HEK293 (cell line): ENCODE measurements around the gene THSD4.

Source experiments
- CTCF ChIA-PET: fragments of 350-600 bp; formaldehyde crosslinking; extraction: SDS; loops from one replicate; lab custom pipeline; 2021; ENCODE audit warnings: antibody characterized with exemption; lab: Yijun Ruan, JAX
- POLR2A ChIA-PET: fragments of 300-600 bp; formaldehyde crosslinking; extraction: SDS; loops from one replicate; lab custom pipeline; 2020; ENCODE audit warnings: antibody characterized with exemption, inconsistent platforms; lab: Yijun Ruan, JAX
- H3K27ac ChIP-seq: fragments of 200-500 bp; sonication (Bioruptor generic); 2 replicates; pipeline ENCODE4 v1.5.1; 2014; ENCODE audit warnings: low read depth, low read length, control low read depth, inconsistent platforms; ENCODE audit errors: extremely low read depth
- H3K36me3 ChIP-seq, 2 experiments: fragments of 200-500 bp in 1 of 2; sonication (Bioruptor generic) in 1 of 2; 1 replicate in 1 of 2; 2 replicates in 1 of 2; pipeline ENCODE4 v1.5.1; 2014 to 2017; ENCODE audit warnings: inconsistent platforms in 2 of 2, low read length in 2 of 2; ENCODE audit not compliant: control insufficient read depth in 2 of 2, insufficient read depth in 1 of 2
- H3K4me1 ChIP-seq: fragments of 200-500 bp; sonication (Bioruptor generic); 2 replicates; pipeline ENCODE4 v1.5.1; 2014; ENCODE audit warnings: mild to moderate bottlenecking, low read length, inconsistent platforms; ENCODE audit not compliant: control insufficient read depth, insufficient read depth
- H3K4me3 ChIP-seq: 2 replicates; pipeline ENCODE4 v1.5.1; 2011; ENCODE audit warnings: low read depth, mild to moderate bottlenecking, control low read depth, low read length, moderate library complexity
- H3K9me3 ChIP-seq: fragments of 200-500 bp; sonication (Bioruptor generic); 2 replicates; pipeline ENCODE4 v1.5.1; 2014; ENCODE audit warnings: low read depth, low read length, inconsistent platforms; ENCODE audit not compliant: control insufficient read depth, insufficient read depth
- EGR2 ChIP-seq: fragments of 450-650 bp; formaldehyde crosslinking; IDR thresholded peaks from 2 replicates; pipeline ENCODE4 v1.5.1; 2016; ENCODE audit warnings: low read depth, missing biosample characterization, missing genetic modification characterization
- MZF1 ChIP-seq: fragments of 450-650 bp; formaldehyde crosslinking; IDR thresholded peaks from 2 replicates; pipeline ENCODE4 v1.5.1; 2017; ENCODE audit warnings: missing biosample characterization, missing genetic modification characterization, borderline replicate concordance
- SCRT1 ChIP-seq: fragments of 450-650 bp; formaldehyde crosslinking; IDR thresholded peaks from 2 replicates; pipeline ENCODE4 v1.5.1; 2016; ENCODE audit warnings: missing biosample characterization, missing genetic modification characterization, borderline replicate concordance
- YY1 ChIP-seq: fragments of 450-650 bp; formaldehyde crosslinking; IDR thresholded peaks from 2 replicates; pipeline ENCODE4 v1.5.1; 2018; ENCODE audit warnings: missing biosample characterization, missing genetic modification characterization
- ZIC2 ChIP-seq: fragments of 450-650 bp; formaldehyde crosslinking; IDR thresholded peaks from 2 replicates; pipeline ENCODE4 v1.5.1; 2016; ENCODE audit warnings: missing biosample characterization, missing genetic modification characterization
- ZNF121 ChIP-seq: fragments of 450-650 bp; formaldehyde crosslinking; IDR thresholded peaks from 2 replicates; pipeline ENCODE4 v1.5.1; 2016; ENCODE audit warnings: missing biosample characterization, missing genetic modification characterization
- ZNF174 ChIP-seq: fragments of 450-650 bp; formaldehyde crosslinking; IDR thresholded peaks from 2 replicates; pipeline ENCODE4 v1.5.0; 2017; ENCODE audit warnings: missing biosample characterization, mild to moderate bottlenecking, missing genetic modification characterization
- ZNF202 ChIP-seq: fragments of 450-650 bp; formaldehyde crosslinking; IDR thresholded peaks from 2 replicates; pipeline ENCODE4 v1.5.1; 2016; ENCODE audit warnings: missing biosample characterization, missing genetic modification characterization, borderline replicate concordance
- ZNF394 ChIP-seq: fragments of 450-650 bp; formaldehyde crosslinking; IDR thresholded peaks from 2 replicates; pipeline ENCODE4 v1.5.1; 2016; ENCODE audit warnings: missing biosample characterization, missing genetic modification characterization, mild to moderate bottlenecking, moderate library complexity, borderline replicate concordance
- ZNF529 ChIP-seq: fragments of 450-650 bp; formaldehyde crosslinking; IDR thresholded peaks from 2 replicates; pipeline ENCODE4 v1.5.1; 2017; ENCODE audit warnings: missing genetic modification characterization, missing biosample characterization; ENCODE audit not compliant: insufficient replicate concordance
- ZNF624 ChIP-seq: fragments of 450-650 bp; formaldehyde crosslinking; IDR thresholded peaks from 2 replicates; pipeline ENCODE4 v1.5.1; 2017; ENCODE audit warnings: missing biosample characterization, missing genetic modification characterization
- ZNF701 ChIP-seq: fragments of 450-650 bp; formaldehyde crosslinking; IDR thresholded peaks from 2 replicates; pipeline ENCODE4 v1.5.1; 2016; ENCODE audit warnings: missing biosample characterization, missing genetic modification characterization
- ZNF830 ChIP-seq: fragments of 450-650 bp; IDR thresholded peaks from 2 replicates; pipeline ENCODE4 v1.5.0; 2018; ENCODE audit warnings: missing biosample characterization, missing genetic modification characterization, low read depth, mild to moderate bottlenecking, moderate library complexity
- TF ChIP-seq, protein P1 (sequence below): IDR thresholded peaks from 2 replicates; pipeline ENCODE4 v1.6.1; 2011; ENCODE audit warnings: mild to moderate bottlenecking, low read depth, low read length, borderline replicate concordance
- TF ChIP-seq, protein P2 (sequence below): fragments of 450-650 bp; formaldehyde crosslinking; IDR thresholded peaks from 2 replicates; pipeline ENCODE4 v1.5.1; 2016; ENCODE audit warnings: missing biosample characterization, missing genetic modification characterization
- TF ChIP-seq, protein P3 (sequence below): fragments of 450-650 bp; formaldehyde crosslinking; IDR thresholded peaks from 2 replicates; pipeline ENCODE4 v1.5.1; 2016; ENCODE audit warnings: missing biosample characterization, missing genetic modification characterization
- TF ChIP-seq, protein P4 (sequence below): fragments of 450-650 bp; formaldehyde crosslinking; IDR thresholded peaks from 2 replicates; pipeline ENCODE4 v1.5.1; 2016; ENCODE audit warnings: missing biosample characterization, missing genetic modification characterization, borderline replicate concordance

Gene THSD4

DNA sequence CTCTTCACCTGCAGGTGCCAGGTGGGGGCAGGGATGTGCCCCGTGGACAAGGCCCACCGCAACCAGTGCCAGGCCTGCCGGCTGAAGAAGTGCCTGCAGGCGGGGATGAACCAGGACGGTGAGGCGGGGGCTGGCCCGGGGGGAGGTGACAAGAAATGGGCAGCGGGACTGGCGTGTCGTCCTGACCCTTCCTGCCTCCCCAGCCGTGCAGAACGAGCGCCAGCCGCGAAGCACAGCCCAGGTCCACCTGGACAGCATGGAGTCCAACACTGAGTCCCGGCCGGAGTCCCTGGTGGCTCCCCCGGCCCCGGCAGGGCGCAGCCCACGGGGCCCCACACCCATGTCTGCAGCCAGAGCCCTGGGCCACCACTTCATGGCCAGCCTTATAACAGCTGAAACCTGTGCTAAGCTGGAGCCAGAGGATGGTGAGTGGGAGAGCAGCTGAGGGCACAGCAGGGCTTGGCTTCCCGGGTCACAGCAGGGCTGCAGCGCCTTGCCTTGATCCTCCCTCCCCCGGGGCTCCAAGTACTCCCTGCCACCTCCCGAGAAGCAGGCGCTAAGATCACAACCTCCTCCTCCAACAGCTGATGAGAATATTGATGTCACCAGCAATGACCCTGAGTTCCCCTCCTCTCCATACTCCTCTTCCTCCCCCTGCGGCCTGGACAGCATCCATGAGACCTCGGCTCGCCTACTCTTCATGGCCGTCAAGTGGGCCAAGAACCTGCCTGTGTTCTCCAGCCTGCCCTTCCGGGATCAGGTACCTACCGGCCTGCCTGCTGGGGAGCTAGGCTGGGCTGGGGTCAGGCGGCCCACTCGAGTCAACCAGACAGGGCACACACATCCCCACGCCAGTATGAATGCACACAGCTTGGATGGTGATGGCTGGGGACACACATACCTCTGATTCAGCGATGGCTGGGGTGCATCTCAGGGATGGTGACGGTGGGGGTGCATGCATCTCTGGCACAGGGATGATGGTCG is 696.8 kb downstream of the THSD4 start:
- H3K4me1 ChIP-seq, result peaks cover 3% of the 10 kb centered on the region
- no peak overlapping the region for H3K27ac ChIP-seq
- TF ChIP-seq ZNF529 (tag by site-specific recombination), result no peak
- TF ChIP-seq, protein P1, sequence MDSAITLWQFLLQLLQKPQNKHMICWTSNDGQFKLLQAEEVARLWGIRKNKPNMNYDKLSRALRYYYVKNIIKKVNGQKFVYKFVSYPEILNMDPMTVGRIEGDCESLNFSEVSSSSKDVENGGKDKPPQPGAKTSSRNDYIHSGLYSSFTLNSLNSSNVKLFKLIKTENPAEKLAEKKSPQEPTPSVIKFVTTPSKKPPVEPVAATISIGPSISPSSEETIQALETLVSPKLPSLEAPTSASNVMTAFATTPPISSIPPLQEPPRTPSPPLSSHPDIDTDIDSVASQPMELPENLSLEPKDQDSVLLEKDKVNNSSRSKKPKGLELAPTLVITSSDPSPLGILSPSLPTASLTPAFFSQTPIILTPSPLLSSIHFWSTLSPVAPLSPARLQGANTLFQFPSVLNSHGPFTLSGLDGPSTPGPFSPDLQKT, result no peak
- TF ChIP-seq ZIC2 (tag by site-specific recombination), result peak; percentile 93
- no peak for TF ChIP-seq ZNF830 (tag by site-specific recombination)
- no peak for TF ChIP-seq ZNF202 (tag by site-specific recombination)
- no peak for TF ChIP-seq ZNF174 (tag by site-specific recombination)
- peak; percentile 74 for TF ChIP-seq EGR2 (tag by site-specific recombination)
- no peak for TF ChIP-seq SCRT1 (tag by site-specific recombination)
- no peak for TF ChIP-seq ZNF701 (tag by site-specific recombination)
- no peak for TF ChIP-seq ZNF121 (tag by site-specific recombination)
- TF ChIP-seq, protein P2, sequence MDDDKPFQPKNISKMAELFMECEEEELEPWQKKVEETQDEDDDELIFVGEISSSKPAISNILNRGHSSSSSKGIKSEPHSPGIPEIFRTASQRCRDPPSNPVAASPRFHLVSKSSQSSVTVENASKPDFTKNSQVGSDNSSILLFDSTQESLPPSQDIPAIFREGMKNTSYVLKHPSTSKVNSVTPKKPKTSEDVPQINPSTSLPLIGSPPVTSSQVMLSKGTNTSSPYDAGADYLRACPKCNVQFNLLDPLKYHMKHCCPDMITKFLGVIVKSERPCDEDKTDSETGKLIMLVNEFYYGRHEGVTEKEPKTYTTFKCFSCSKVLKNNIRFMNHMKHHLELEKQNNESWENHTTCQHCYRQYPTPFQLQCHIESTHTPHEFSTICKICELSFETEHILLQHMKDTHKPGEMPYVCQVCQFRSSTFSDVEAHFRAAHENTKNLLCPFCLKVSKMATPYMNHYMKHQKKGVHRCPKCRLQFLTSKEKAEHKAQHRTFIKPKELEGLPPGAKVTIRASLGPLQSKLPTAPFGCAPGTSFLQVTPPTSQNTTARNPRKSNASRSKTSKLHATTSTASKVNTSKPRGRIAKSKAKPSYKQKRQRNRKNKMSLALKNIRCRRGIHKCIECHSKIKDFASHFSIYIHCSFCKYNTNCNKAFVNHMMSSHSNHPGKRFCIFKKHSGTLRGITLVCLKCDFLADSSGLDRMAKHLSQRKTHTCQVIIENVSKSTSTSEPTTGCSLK (tag by site-specific recombination), result no peak
- TF ChIP-seq, protein P3, sequence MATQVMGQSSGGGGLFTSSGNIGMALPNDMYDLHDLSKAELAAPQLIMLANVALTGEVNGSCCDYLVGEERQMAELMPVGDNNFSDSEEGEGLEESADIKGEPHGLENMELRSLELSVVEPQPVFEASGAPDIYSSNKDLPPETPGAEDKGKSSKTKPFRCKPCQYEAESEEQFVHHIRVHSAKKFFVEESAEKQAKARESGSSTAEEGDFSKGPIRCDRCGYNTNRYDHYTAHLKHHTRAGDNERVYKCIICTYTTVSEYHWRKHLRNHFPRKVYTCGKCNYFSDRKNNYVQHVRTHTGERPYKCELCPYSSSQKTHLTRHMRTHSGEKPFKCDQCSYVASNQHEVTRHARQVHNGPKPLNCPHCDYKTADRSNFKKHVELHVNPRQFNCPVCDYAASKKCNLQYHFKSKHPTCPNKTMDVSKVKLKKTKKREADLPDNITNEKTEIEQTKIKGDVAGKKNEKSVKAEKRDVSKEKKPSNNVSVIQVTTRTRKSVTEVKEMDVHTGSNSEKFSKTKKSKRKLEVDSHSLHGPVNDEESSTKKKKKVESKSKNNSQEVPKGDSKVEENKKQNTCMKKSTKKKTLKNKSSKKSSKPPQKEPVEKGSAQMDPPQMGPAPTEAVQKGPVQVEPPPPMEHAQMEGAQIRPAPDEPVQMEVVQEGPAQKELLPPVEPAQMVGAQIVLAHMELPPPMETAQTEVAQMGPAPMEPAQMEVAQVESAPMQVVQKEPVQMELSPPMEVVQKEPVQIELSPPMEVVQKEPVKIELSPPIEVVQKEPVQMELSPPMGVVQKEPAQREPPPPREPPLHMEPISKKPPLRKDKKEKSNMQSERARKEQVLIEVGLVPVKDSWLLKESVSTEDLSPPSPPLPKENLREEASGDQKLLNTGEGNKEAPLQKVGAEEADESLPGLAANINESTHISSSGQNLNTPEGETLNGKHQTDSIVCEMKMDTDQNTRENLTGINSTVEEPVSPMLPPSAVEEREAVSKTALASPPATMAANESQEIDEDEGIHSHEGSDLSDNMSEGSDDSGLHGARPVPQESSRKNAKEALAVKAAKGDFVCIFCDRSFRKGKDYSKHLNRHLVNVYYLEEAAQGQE (tag by site-specific recombination), result no peak
- no peaks in the 10 kb centered on the region for H3K9me3 ChIP-seq
- ChIA-PET POLR2A (no interaction called here), CTCF (interaction anchor here (0.6 to 1.3 kb wide), 2 partner anchors 42 to 345 kb away, joined by 3 to 6 read pairs; no protein-coding TSS in a partner anchor)
- no peaks in the 10 kb centered on the region for H3K36me3 ChIP-seq
- H3K4me3 ChIP-seq, result no peak overlapping the region

DNA sequence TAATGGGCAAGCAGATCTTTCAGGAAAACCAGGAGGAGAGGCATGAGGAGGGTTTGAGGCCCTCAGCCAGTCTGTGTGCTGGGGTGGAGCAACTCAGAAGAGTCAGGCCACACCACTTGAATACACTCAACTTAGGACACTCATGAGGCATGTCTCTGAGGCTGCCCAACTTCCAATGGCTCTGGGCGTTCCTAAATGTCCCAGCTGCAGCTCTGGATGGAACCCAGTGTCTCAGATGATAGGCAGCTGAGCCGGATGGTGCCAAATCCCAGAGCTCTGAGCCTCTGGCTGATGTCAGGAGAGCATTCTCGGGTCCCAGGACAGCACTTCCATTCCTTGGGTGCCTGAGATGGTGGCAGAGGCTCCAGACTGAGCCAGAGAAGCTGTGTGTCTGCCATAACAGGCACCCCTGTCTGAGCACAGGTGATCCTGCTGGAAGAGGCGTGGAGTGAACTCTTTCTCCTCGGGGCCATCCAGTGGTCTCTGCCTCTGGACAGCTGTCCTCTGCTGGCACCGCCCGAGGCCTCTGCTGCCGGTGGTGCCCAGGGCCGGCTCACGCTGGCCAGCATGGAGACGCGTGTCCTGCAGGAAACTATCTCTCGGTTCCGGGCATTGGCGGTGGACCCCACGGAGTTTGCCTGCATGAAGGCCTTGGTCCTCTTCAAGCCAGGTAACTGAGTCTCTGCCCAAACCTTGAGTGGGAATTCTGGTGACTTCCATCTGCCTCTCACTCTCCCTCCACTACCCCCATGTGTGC is 697.9 kb downstream of the THSD4 start:
- no peaks in the 10 kb centered on the region for H3K4me1 ChIP-seq
- CTCF ChIA-PET, result interaction anchor here (1.3 kb wide), 1 partner anchor 343 kb away, joined by 6 read pairs; no protein-coding TSS in a partner anchor
- H3K9me3 ChIP-seq, result no peaks in the 10 kb centered on the region
- POLR2A ChIA-PET, result no interaction called here
- H3K27ac ChIP-seq, result no peak overlapping the region
- H3K36me3 ChIP-seq, result no peaks in the 10 kb centered on the region
- H3K4me3 ChIP-seq, result no peak overlapping the region
- TF ChIP-seq MZF1 (tag by site-specific recombination), result no peak
- TF ChIP-seq YY1 (tag by site-specific recombination), result no peak
- TF ChIP-seq ZNF624, result no peak
- TF ChIP-seq ZNF701 (tag by site-specific recombination), result no peak
- TF ChIP-seq, protein P4, sequence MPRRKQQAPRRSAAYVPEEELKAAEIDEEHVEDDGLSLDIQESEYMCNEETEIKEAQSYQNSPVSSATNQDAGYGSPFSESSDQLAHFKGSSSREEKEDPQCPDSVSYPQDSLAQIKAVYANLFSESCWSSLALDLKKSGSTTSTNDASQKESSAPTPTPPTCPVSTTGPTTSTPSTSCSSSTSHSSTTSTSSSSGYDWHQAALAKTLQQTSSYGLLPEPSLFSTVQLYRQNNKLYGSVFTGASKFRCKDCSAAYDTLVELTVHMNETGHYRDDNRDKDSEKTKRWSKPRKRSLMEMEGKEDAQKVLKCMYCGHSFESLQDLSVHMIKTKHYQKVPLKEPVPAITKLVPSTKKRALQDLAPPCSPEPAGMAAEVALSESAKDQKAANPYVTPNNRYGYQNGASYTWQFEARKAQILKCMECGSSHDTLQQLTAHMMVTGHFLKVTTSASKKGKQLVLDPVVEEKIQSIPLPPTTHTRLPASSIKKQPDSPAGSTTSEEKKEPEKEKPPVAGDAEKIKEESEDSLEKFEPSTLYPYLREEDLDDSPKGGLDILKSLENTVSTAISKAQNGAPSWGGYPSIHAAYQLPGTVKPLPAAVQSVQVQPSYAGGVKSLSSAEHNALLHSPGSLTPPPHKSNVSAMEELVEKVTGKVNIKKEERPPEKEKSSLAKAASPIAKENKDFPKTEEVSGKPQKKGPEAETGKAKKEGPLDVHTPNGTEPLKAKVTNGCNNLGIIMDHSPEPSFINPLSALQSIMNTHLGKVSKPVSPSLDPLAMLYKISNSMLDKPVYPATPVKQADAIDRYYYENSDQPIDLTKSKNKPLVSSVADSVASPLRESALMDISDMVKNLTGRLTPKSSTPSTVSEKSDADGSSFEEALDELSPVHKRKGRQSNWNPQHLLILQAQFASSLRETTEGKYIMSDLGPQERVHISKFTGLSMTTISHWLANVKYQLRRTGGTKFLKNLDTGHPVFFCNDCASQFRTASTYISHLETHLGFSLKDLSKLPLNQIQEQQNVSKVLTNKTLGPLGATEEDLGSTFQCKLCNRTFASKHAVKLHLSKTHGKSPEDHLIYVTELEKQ (tag by site-specific recombination), result no peak
- TF ChIP-seq ZNF394, result no peak
